ENCODE measurements around the gene MEGF8.

The MEGF8 gene

GRCh38 chr19:42350417-42350816 is 25.0 kb downstream of the MEGF8 start:
- H3K9me3 ChIP-seq (ENCODE audit: insufficient read depth, low read depth, low read length): no peaks in the 10 kb centered on the region
- no peaks in the 10 kb centered on the region for H3K27me3 ChIP-seq (ENCODE audit: insufficient read depth, low read length)
- peaks cover 11% of the 10 kb centered on the region for H3K36me3 ChIP-seq (ENCODE audit: insufficient read depth, low read length)
- no peak overlapping the region for H3K4me3 ChIP-seq (ENCODE audit: low read length)
- H3K27ac ChIP-seq (ENCODE audit: low read depth, low read length): no peak overlapping the region
- H3K4me1 ChIP-seq (ENCODE audit: insufficient read depth, low read length): no peaks in the 10 kb centered on the region
- no peak overlapping the region for H3K9ac ChIP-seq (ENCODE audit: low read depth, low read length)
- 88% methylated on average over 3 of the region's 3 CpGs for WGBS

- H3K36me3 ChIP-seq (ENCODE audit: insufficient read depth, low read length): peaks cover 17% of the 10 kb centered on the region; the same call in 1 of the 2 replicates
- no peaks in the 10 kb centered on the region for H3K4me1 ChIP-seq (ENCODE audit: insufficient read depth, low read length)
- no peak overlapping the region for H3K4me3 ChIP-seq (ENCODE audit: low read length)
- WGBS: 95% methylated on average over 21 of the region's 21 CpGs
- no peak overlapping the region for H3K27ac ChIP-seq (ENCODE audit: low read depth, low read length)
- H3K9ac ChIP-seq (ENCODE audit: low read depth, low read length): no peak overlapping the region
- H3K27me3 ChIP-seq (ENCODE audit: insufficient read depth, low read length): no peaks in the 10 kb centered on the region
- H3K9me3 ChIP-seq (ENCODE audit: insufficient read depth, low read depth, low read length): no peaks in the 10 kb centered on the region
Measured at GRCh38 chr19:42351079-42351735, 25.8 kb downstream of the MEGF8 start.

GRCh38 chr19:42352301-42353259 is 27.1 kb downstream of the MEGF8 start:
- Histone ChIP-seq H3K9ac (ENCODE audit: low read depth, low read length) (no peak overlapping the region), H3K4me1 (ENCODE audit: insufficient read depth, low read length) (no peaks in the 10 kb centered on the region), H3K27ac (ENCODE audit: low read depth, low read length) (no peak overlapping the region), H3K27me3 (ENCODE audit: insufficient read depth, low read length) (no peaks in the 10 kb centered on the region), H3K4me3 (ENCODE audit: low read length) (no peak overlapping the region), H3K36me3 (ENCODE audit: insufficient read depth, low read length) (peaks cover 29% of the 10 kb centered on the region), H3K9me3 (ENCODE audit: insufficient read depth, low read depth, low read length) (no peaks in the 10 kb centered on the region)
- WGBS: 95% methylated on average over 31 of the region's 31 CpGs

- Histone ChIP-seq H3K9ac (ENCODE audit: low read depth, low read length) (no peak overlapping the region), H3K27me3 (ENCODE audit: insufficient read depth, low read length) (no peaks in the 10 kb centered on the region), H3K9me3 (ENCODE audit: insufficient read depth, low read depth, low read length) (no peaks in the 10 kb centered on the region), H3K36me3 (ENCODE audit: insufficient read depth, low read length) (peaks cover 26% of the 10 kb centered on the region), H3K4me3 (ENCODE audit: low read length) (no peak overlapping the region), H3K27ac (ENCODE audit: low read depth, low read length) (no peak overlapping the region), H3K4me1 (ENCODE audit: insufficient read depth, low read length) (no peaks in the 10 kb centered on the region)
- 95% methylated on average over 29 of the region's 29 CpGs for WGBS
Measured at GRCh38 chr19:42353341-42354015, 28.0 kb downstream of the MEGF8 start.

DNA sequence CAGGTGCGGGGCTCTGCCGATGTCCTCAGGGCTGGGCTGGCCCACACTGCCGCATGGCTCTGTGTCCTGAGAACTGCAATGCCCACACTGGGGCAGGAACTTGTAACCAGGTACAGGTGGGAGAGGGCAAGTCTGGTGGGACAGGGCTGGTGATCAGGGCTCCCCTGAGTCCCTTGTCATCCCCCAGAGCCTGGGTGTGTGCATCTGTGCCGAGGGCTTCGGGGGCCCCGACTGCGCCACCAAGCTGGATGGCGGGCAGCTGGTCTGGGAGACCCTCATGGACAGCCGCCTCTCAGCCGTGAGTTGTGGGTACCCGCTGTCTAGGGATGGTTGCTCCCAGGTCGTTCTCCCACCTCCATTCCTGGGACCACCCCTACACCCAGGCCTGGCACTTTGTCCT is 30.5 kb downstream of the MEGF8 start:
- peaks cover 31% of the 10 kb centered on the region for H3K36me3 ChIP-seq (ENCODE audit: insufficient read depth, low read length)
- H3K9me3 ChIP-seq (ENCODE audit: insufficient read depth, low read depth, low read length): no peaks in the 10 kb centered on the region
- no peaks in the 10 kb centered on the region for H3K27me3 ChIP-seq (ENCODE audit: insufficient read depth, low read length)
- no peak overlapping the region for H3K27ac ChIP-seq (ENCODE audit: low read depth, low read length)
- H3K4me1 ChIP-seq (ENCODE audit: insufficient read depth, low read length): no peaks in the 10 kb centered on the region
- 96% methylated on average over 12 of the region's 12 CpGs for WGBS
- no peak overlapping the region for H3K9ac ChIP-seq (ENCODE audit: low read depth, low read length)
- no peak overlapping the region for H3K4me3 ChIP-seq (ENCODE audit: low read length)

- no peak overlapping the region for H3K4me3 ChIP-seq (ENCODE audit: low read length)
- no peaks in the 10 kb centered on the region for H3K4me1 ChIP-seq (ENCODE audit: insufficient read depth, low read length)
- WGBS: 97% methylated on average over 15 of the region's 15 CpGs
- peaks cover 31% of the 10 kb centered on the region for H3K36me3 ChIP-seq (ENCODE audit: insufficient read depth, low read length)
- no peaks in the 10 kb centered on the region for H3K9me3 ChIP-seq (ENCODE audit: insufficient read depth, low read depth, low read length)
- no peaks in the 10 kb centered on the region for H3K27me3 ChIP-seq (ENCODE audit: insufficient read depth, low read length)
- no peak overlapping the region for H3K27ac ChIP-seq (ENCODE audit: low read depth, low read length)
- no peak overlapping the region for H3K9ac ChIP-seq (ENCODE audit: low read depth, low read length)
Measured at GRCh38 chr19:42356686-42357085, 31.3 kb downstream of the MEGF8 start.

GRCh38 chr19:42357290-42357689 is 31.9 kb downstream of the MEGF8 start:
- H3K4me1 ChIP-seq (ENCODE audit: insufficient read depth, low read length): no peaks in the 10 kb centered on the region
- no peaks in the 10 kb centered on the region for H3K9me3 ChIP-seq (ENCODE audit: insufficient read depth, low read depth, low read length)
- peaks cover 31% of the 10 kb centered on the region for H3K36me3 ChIP-seq (ENCODE audit: insufficient read depth, low read length)
- no peak overlapping the region for H3K9ac ChIP-seq (ENCODE audit: low read depth, low read length)
- no peak overlapping the region for H3K4me3 ChIP-seq (ENCODE audit: low read length)
- H3K27me3 ChIP-seq (ENCODE audit: insufficient read depth, low read length): no peaks in the 10 kb centered on the region
- H3K27ac ChIP-seq (ENCODE audit: low read depth, low read length): no peak overlapping the region
- WGBS: 96% methylated on average over 12 of the region's 12 CpGs

GRCh38 chr19:42360787-42361544 is 35.5 kb downstream of the MEGF8 start:
- H3K9ac ChIP-seq (ENCODE audit: low read depth, low read length): no peak overlapping the region
- H3K9me3 ChIP-seq (ENCODE audit: insufficient read depth, low read depth, low read length): no peaks in the 10 kb centered on the region
- WGBS: 86% methylated on average over 16 of the region's 16 CpGs
- H3K4me1 ChIP-seq (ENCODE audit: insufficient read depth, low read length): no peaks in the 10 kb centered on the region
- no peak overlapping the region for H3K4me3 ChIP-seq (ENCODE audit: low read length)
- H3K36me3 ChIP-seq (ENCODE audit: insufficient read depth, low read length): peaks cover 29% of the 10 kb centered on the region
- no peaks in the 10 kb centered on the region for H3K27me3 ChIP-seq (ENCODE audit: insufficient read depth, low read length)
- H3K27ac ChIP-seq (ENCODE audit: low read depth, low read length): no peak overlapping the region

DNA sequence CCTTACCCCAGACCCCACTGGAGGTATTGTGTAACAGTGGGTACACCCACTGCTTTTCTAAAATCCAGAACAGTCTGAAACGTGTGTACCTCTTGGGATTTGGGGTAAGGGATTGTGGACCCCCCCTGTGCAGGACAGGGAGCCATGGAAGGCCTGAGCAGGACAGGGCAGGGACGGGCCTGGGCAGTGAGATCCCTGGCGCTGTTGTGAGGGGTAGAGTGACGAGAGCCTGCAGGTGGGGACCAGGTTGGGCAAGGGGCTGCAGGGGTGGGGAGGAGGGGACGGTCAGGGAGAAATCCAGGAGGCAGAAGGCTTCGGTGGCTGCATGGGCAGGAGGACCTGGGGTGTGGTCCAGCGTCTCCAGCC is 36.1 kb downstream of the MEGF8 start:
- Histone ChIP-seq H3K36me3 (ENCODE audit: insufficient read depth, low read length) (peaks cover 23% of the 10 kb centered on the region), H3K4me3 (ENCODE audit: low read length) (no peak overlapping the region), H3K27me3 (ENCODE audit: insufficient read depth, low read length) (no peaks in the 10 kb centered on the region), H3K9me3 (ENCODE audit: insufficient read depth, low read depth, low read length) (no peaks in the 10 kb centered on the region), H3K27ac (ENCODE audit: low read depth, low read length) (no peak overlapping the region), H3K4me1 (ENCODE audit: insufficient read depth, low read length) (no peaks in the 10 kb centered on the region), H3K9ac (ENCODE audit: low read depth, low read length) (no peak overlapping the region)
- 93% methylated on average over 7 of the region's 7 CpGs for WGBS

DNA sequence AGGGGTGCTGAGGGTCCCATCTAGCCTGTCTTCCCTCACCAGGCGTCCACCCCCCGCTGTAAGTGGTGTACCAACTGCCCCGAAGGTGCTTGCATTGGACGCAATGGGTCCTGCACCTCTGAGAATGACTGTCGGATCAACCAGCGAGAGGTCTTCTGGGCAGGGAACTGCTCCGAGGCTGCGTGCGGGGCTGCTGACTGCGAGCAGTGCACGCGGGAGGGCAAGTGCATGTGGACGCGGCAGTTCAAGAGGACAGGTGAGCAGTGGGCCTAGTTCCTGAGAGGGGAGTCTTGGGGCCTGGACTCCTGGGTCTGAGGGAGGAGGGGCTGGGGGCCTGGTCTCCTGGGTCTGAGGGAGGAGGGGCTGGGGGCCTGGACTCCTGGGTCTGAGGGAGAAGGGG is 36.9 kb downstream of the MEGF8 start:
- Histone ChIP-seq H3K27ac (ENCODE audit: low read depth, low read length) (no peak overlapping the region), H3K9ac (ENCODE audit: low read depth, low read length) (no peak overlapping the region), H3K9me3 (ENCODE audit: insufficient read depth, low read depth, low read length) (no peaks in the 10 kb centered on the region), H3K4me1 (ENCODE audit: insufficient read depth, low read length) (no peaks in the 10 kb centered on the region), H3K27me3 (ENCODE audit: insufficient read depth, low read length) (no peaks in the 10 kb centered on the region), H3K4me3 (ENCODE audit: low read length) (no peak overlapping the region), H3K36me3 (ENCODE audit: insufficient read depth, low read length) (peaks cover 16% of the 10 kb centered on the region)
- 95% methylated on average over 14 of the region's 14 CpGs for WGBS

All from HUES64 (cell line).